WTC11 (cell line): ENCODE measurements around the gene PLET1. TPM values are rescaled to one million over a fixed set of nuclear protein-coding genes. Genes with fewer than 3 reads are reported as not detected.

Experiments
- ATAC-seq: fragments of 200-7000 bp; cut with Tn5 transposase; 2 replicates; pipeline ENCODE4 v1.10.0; 2021; ENCODE audit warnings: mild to moderate bottlenecking, moderate library complexity
- CTCF ChIA-PET: fragments of 300-600 bp; sonication (Branson Sonifier 250); formaldehyde crosslinking; loops from one replicate; lab custom pipeline; 2021; ENCODE audit warnings: antibody characterized with exemption; lab: Charles Lee
- POLR2A ChIA-PET: fragments of 350-600 bp; sonication (Branson Sonifier 250); formaldehyde crosslinking; loops from one replicate; lab custom pipeline; 2021; ENCODE audit warnings: antibody characterized with exemption; lab: Charles Lee
- DNase-seq: peaks from one replicate; pipeline ENCODE4 v3.0.0; 2021; ENCODE audit warnings: low spot score
- H3K27ac Mint-ChIP-seq: 2 replicates; pipeline ENCODE4 v1.8.0; 2021; ENCODE audit warnings: mixed read lengths
- H3K27me3 Mint-ChIP-seq: 2 replicates; pipeline ENCODE4 v1.8.0; 2021; ENCODE audit warnings: low read depth, mild to moderate bottlenecking, moderate library complexity, mixed read lengths
- H3K36me3 Mint-ChIP-seq: 2 replicates; pipeline ENCODE4 v1.8.0; 2021; ENCODE audit warnings: mixed read lengths
- H3K4me1 Mint-ChIP-seq: 2 replicates; pipeline ENCODE4 v1.8.0; 2022; ENCODE audit warnings: mixed read lengths
- H3K4me3 Mint-ChIP-seq: 2 replicates; pipeline ENCODE4 v1.8.0; 2021; ENCODE audit warnings: mild to moderate bottlenecking, moderate library complexity, mixed read lengths
- H3K9me3 Mint-ChIP-seq: 2 replicates; pipeline ENCODE4 v1.8.0; 2021; ENCODE audit warnings: mixed read lengths
- CREB1 ChIP-seq: sonication (generic); formaldehyde crosslinking; IDR thresholded peaks from 2 replicates; pipeline ENCODE4 v1.8.0; 2023; ENCODE audit warnings: mild to moderate bottlenecking, missing genetic modification reagents
- EMX1 ChIP-seq: fragments of 250-450 bp; sonication (Bioruptor Pico); IDR thresholded peaks from 2 replicates; pipeline ENCODE4 v1.8.0; 2021; ENCODE audit warnings: mild to moderate bottlenecking
- ETV6 ChIP-seq: sonication (generic); formaldehyde crosslinking; IDR thresholded peaks from 2 replicates; pipeline ENCODE4 v1.8.1; 2022; ENCODE audit warnings: mild to moderate bottlenecking, missing genetic modification reagents
- FOXJ3 ChIP-seq: sonication (generic); formaldehyde crosslinking; IDR thresholded peaks from 2 replicates; pipeline ENCODE4 v1.9.0; 2021; ENCODE audit warnings: missing genetic modification reagents, mild to moderate bottlenecking, borderline replicate concordance
- FOXK1 ChIP-seq: sonication (generic); formaldehyde crosslinking; IDR thresholded peaks from 2 replicates; pipeline ENCODE4 v1.8.0; 2022; ENCODE audit warnings: mild to moderate bottlenecking, moderate library complexity, missing genetic modification reagents
- GRHL2 ChIP-seq: fragments of 250-450 bp; sonication (Bioruptor Pico); IDR thresholded peaks from 2 replicates; pipeline ENCODE4 v1.8.0; 2022; ENCODE audit warnings: mild to moderate bottlenecking, moderate library complexity; ENCODE audit not compliant: insufficient replicate concordance, severe bottlenecking
- HMGA2 ChIP-seq: fragments of 250-450 bp; sonication (Bioruptor Pico); IDR thresholded peaks from 2 replicates; pipeline ENCODE4 v1.4.0; 2021; ENCODE audit warnings: mild to moderate bottlenecking, moderate library complexity
- OVOL2 ChIP-seq: fragments of 250-450 bp; sonication (Bioruptor Pico); IDR thresholded peaks from 2 replicates; pipeline ENCODE4 v1.9.0; 2021; ENCODE audit warnings: mild to moderate bottlenecking, borderline replicate concordance
- RELA ChIP-seq: sonication (generic); formaldehyde crosslinking; IDR thresholded peaks from 2 replicates; pipeline ENCODE4 v1.8.1; 2022; ENCODE audit warnings: missing genetic modification reagents, mild to moderate bottlenecking, borderline replicate concordance
- RORB ChIP-seq: fragments of 250-450 bp; sonication (Bioruptor Pico); IDR thresholded peaks from 2 replicates; pipeline ENCODE4 v1.9.0; 2021; ENCODE audit warnings: mild to moderate bottlenecking
- SMAD3 ChIP-seq: sonication (generic); formaldehyde crosslinking; IDR thresholded peaks from 2 replicates; pipeline ENCODE4 v1.8.0; 2022; ENCODE audit warnings: missing genetic modification reagents, mild to moderate bottlenecking, borderline replicate concordance
- SOX15 ChIP-seq: fragments of 250-450 bp; sonication (Bioruptor Pico); IDR thresholded peaks from 2 replicates; pipeline ENCODE4 v1.9.0; 2021; ENCODE audit warnings: mild to moderate bottlenecking
- TEAD1 ChIP-seq: sonication (generic); formaldehyde crosslinking; IDR thresholded peaks from 2 replicates; pipeline ENCODE4 v1.8.0; 2022; ENCODE audit warnings: mild to moderate bottlenecking, missing genetic modification reagents
- ZNF121 ChIP-seq: sonication (generic); formaldehyde crosslinking; IDR thresholded peaks from 2 replicates; pipeline ENCODE4 v1.8.0; 2023; ENCODE audit warnings: missing genetic modification reagents
- ZNF396 ChIP-seq: fragments of 250-450 bp; sonication (Bioruptor Pico); IDR thresholded peaks from 2 replicates; pipeline ENCODE4 v1.8.0; 2021; ENCODE audit warnings: mild to moderate bottlenecking, moderate library complexity, borderline replicate concordance
- ZNF416 ChIP-seq: fragments of 250-450 bp; sonication (Bioruptor Pico); IDR thresholded peaks from 2 replicates; pipeline ENCODE4 v1.9.0; 2021; ENCODE audit warnings: mild to moderate bottlenecking, inconsistent platforms
- ZNF423 ChIP-seq: fragments of 250-450 bp; sonication (Bioruptor Pico); IDR thresholded peaks from 2 replicates; pipeline ENCODE4 v2.1.2; 2022; ENCODE audit warnings: mild to moderate bottlenecking, moderate library complexity
- total RNA-seq: library from RNA; stranded (reverse); gene quantifications from 3 replicates; pipeline ENCODE4 v1.2.3, GENCODE V29; 2021
- TF ChIP-seq, protein P1 (sequence below): sonication (generic); formaldehyde crosslinking; IDR thresholded peaks from 2 replicates; pipeline ENCODE4 v1.8.1; 2023; ENCODE audit warnings: mild to moderate bottlenecking, missing genetic modification reagents, moderate library complexity
- TF ChIP-seq, protein P2 (sequence below): fragments of 200-600 bp; IDR thresholded peaks from 2 replicates; pipeline ENCODE4 v1.8.0; 2022; ENCODE audit warnings: antibody characterized with exemption
- TF ChIP-seq, protein P3 (sequence below): sonication (generic); formaldehyde crosslinking; IDR thresholded peaks from 2 replicates; pipeline ENCODE4 v1.8.1; 2022; ENCODE audit warnings: mild to moderate bottlenecking, missing genetic modification reagents, moderate library complexity, borderline replicate concordance
- TF ChIP-seq, protein P4 (sequence below): fragments of 250-450 bp; sonication (Bioruptor Pico); IDR thresholded peaks from 2 replicates; pipeline ENCODE4 v2.1.2; 2022; ENCODE audit warnings: mild to moderate bottlenecking, moderate library complexity
- TF ChIP-seq, protein P5 (sequence below): sonication (generic); formaldehyde crosslinking; IDR thresholded peaks from 2 replicates; pipeline ENCODE4 v1.8.1; 2022; ENCODE audit warnings: low read depth, mild to moderate bottlenecking, moderate library complexity, missing genetic modification reagents, borderline replicate concordance
- TF ChIP-seq, protein P6 (sequence below): sonication (generic); formaldehyde crosslinking; IDR thresholded peaks from 2 replicates; pipeline ENCODE4 v1.8.0; 2022; ENCODE audit warnings: mild to moderate bottlenecking, missing genetic modification reagents

The PLET1 gene
- total RNA-seq, 1 experiment from 2014 or later: not detected

DNA sequence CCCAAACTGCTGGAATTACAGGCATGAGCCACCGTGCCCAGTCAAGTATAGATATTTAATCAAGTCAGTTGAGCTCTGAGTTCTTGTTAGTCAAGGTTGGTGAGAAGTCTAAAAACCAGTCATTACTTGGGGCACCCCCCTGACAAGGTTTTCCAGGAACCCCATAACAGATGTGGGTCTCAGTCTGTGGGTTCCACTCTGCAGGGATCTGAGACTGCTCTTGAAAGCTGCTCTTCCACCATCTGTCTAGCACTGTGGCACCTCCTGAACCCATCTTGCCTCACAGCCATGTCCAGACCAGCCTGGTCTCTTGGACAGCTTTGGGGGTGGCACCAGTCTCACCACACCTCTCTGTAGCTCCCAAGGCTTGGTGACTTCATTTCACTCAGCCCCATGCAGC is 44.3 kb upstream of the PLET1 start:
- ChIA-PET POLR2A (no interaction called here), CTCF (no interaction called here)
- Mint-ChIP-seq H3K36me3 (peaks cover 7% of the 10 kb centered on the region), H3K4me1 (peaks cover 19% of the 10 kb centered on the region), H3K4me3 (no peak overlapping the region), H3K9me3 (peaks cover 12% of the 10 kb centered on the region), H3K27ac (no peak overlapping the region), H3K27me3 (peaks cover 4% of the 10 kb centered on the region; the same call in 1 of the 2 replicates)
- ATAC-seq: no peak
- DNase-seq: no peak
- TF ChIP-seq GRHL2 (CRISPR knock-in tag) (no peak), EMX1 (CRISPR knock-in tag) (no peak), ZNF416 (CRISPR knock-in tag) (no peak), RELA (no peak), CREB1 (no peak), HMGA2 (no peak), FOXK1 (no peak), ETV6 (CRISPR knock-in tag) (no peak), OVOL2 (CRISPR knock-in tag) (no peak)
- TF ChIP-seq, protein P1, sequence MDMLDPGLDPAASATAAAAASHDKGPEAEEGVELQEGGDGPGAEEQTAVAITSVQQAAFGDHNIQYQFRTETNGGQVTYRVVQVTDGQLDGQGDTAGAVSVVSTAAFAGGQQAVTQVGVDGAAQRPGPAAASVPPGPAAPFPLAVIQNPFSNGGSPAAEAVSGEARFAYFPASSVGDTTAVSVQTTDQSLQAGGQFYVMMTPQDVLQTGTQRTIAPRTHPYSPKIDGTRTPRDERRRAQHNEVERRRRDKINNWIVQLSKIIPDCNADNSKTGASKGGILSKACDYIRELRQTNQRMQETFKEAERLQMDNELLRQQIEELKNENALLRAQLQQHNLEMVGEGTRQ (CRISPR knock-in tag): no peak
- TF ChIP-seq, protein P2, sequence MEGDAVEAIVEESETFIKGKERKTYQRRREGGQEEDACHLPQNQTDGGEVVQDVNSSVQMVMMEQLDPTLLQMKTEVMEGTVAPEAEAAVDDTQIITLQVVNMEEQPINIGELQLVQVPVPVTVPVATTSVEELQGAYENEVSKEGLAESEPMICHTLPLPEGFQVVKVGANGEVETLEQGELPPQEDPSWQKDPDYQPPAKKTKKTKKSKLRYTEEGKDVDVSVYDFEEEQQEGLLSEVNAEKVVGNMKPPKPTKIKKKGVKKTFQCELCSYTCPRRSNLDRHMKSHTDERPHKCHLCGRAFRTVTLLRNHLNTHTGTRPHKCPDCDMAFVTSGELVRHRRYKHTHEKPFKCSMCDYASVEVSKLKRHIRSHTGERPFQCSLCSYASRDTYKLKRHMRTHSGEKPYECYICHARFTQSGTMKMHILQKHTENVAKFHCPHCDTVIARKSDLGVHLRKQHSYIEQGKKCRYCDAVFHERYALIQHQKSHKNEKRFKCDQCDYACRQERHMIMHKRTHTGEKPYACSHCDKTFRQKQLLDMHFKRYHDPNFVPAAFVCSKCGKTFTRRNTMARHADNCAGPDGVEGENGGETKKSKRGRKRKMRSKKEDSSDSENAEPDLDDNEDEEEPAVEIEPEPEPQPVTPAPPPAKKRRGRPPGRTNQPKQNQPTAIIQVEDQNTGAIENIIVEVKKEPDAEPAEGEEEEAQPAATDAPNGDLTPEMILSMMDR: no peak
- TF ChIP-seq, protein P3, sequence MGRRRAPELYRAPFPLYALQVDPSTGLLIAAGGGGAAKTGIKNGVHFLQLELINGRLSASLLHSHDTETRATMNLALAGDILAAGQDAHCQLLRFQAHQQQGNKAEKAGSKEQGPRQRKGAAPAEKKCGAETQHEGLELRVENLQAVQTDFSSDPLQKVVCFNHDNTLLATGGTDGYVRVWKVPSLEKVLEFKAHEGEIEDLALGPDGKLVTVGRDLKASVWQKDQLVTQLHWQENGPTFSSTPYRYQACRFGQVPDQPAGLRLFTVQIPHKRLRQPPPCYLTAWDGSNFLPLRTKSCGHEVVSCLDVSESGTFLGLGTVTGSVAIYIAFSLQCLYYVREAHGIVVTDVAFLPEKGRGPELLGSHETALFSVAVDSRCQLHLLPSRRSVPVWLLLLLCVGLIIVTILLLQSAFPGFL (CRISPR knock-in tag): no peak

DNA sequence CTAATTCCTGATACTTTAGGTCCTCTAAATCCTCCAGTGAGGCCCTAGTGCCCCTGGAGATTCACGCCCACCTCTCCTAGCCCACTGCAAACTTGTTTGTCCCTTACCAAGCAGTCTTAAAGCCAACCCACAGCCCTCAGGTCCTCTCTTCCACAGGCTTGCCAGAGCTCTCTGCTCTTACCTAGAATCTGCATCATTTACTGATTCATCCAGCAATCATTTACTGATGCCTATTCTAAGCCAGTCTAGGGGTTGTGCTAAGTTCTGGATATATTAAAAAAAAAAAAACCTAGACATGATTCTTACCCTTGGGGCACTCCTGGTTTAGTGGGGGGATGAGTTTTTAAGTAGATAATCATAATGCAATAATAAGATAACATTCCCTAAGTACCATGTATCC is 43.0 kb upstream of the PLET1 start:
- POLR2A ChIA-PET: no interaction called here
- DNase-seq (no peak), ATAC-seq (no peak)
- CTCF ChIA-PET: interaction anchor here (0.8 kb wide), 1 partner anchor 42 kb away, joined by 3 read pairs; no protein-coding TSS in a partner anchor
- Mint-ChIP-seq H3K4me3 (no peak overlapping the region), H3K4me1 (peaks cover 29% of the 10 kb centered on the region), H3K36me3 (peaks cover 4% of the 10 kb centered on the region), H3K27me3 (0 out of 2 replicates have a peak, but pooled peaks cover under 1% of the 10 kb centered on the region), H3K9me3 (peaks cover 8% of the 10 kb centered on the region), H3K27ac (no peak overlapping the region)
- TF ChIP-seq ZNF121 (CRISPR knock-in tag) (no peak), TEAD1 (CRISPR knock-in tag) (no peak), ZNF423 (no peak), FOXJ3 (CRISPR knock-in tag) (no peak), SMAD3 (no peak), RORB (CRISPR knock-in tag) (no peak), ZNF396 (CRISPR knock-in tag) (no peak), SOX15 (no peak)
- TF ChIP-seq, protein P4, sequence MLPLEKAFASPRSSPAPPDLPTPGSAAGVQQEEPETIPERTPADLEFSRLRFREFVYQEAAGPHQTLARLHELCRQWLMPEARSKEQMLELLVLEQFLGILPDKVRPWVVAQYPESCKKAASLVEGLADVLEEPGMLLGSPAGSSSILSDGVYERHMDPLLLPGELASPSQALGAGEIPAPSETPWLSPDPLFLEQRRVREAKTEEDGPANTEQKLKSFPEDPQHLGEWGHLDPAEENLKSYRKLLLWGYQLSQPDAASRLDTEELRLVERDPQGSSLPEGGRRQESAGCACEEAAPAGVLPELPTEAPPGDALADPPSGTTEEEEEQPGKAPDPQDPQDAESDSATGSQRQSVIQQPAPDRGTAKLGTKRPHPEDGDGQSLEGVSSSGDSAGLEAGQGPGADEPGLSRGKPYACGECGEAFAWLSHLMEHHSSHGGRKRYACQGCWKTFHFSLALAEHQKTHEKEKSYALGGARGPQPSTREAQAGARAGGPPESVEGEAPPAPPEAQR: no peak
- TF ChIP-seq, protein P5, sequence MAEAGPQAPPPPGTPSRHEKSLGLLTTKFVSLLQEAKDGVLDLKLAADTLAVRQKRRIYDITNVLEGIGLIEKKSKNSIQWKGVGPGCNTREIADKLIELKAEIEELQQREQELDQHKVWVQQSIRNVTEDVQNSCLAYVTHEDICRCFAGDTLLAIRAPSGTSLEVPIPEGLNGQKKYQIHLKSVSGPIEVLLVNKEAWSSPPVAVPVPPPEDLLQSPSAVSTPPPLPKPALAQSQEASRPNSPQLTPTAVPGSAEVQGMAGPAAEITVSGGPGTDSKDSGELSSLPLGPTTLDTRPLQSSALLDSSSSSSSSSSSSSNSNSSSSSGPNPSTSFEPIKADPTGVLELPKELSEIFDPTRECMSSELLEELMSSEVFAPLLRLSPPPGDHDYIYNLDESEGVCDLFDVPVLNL (CRISPR knock-in tag): no peak
- TF ChIP-seq, protein P2: no peak
- TF ChIP-seq, protein P6, sequence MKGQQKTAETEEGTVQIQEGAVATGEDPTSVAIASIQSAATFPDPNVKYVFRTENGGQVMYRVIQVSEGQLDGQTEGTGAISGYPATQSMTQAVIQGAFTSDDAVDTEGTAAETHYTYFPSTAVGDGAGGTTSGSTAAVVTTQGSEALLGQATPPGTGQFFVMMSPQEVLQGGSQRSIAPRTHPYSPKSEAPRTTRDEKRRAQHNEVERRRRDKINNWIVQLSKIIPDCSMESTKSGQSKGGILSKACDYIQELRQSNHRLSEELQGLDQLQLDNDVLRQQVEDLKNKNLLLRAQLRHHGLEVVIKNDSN (CRISPR knock-in tag): no peak
